Tibial artery (tissue), 4 donors: ENCODE data around the gene SLC4A1.

Experiments
- DNase-seq, 2 donors: peaks; one replicate each; pipeline ENCODE4 v3.0.0-alpha.2; 2019
- H3K27ac ChIP-seq, 2 donors: fragments of 200-600 bp; sonication (generic) in 1 of 2; 1 replicate in 1 of 2; 2 replicates in 1 of 2; pipeline ENCODE4 v1.5.1; 2018 to 2019; ENCODE audit warnings: mild to moderate bottlenecking in 1 of 2
- H3K27me3 ChIP-seq, 2 donors: fragments of 200-600 bp; sonication (generic) in 1 of 2; one replicate each; pipeline versions ENCODE4 v1.5.1 to v1.6.0; 2016 to 2019
- H3K36me3 ChIP-seq, 3 donors: fragments of 200-600 bp; sonication (generic) in 2 of 3; one replicate each; pipeline ENCODE4 v1.5.1; 2016 to 2019; ENCODE audit warnings: mild to moderate bottlenecking in 2 of 3
- H3K4me1 ChIP-seq, 4 donors: fragments of 200-600 bp; sonication (generic) in 2 of 4; 1 replicate in 3 of 4; 2 replicates in 1 of 4; pipeline ENCODE4 v1.5.1; 2016 to 2019
- H3K4me3 ChIP-seq, 2 donors: fragments of 200-600 bp; sonication (generic) in 1 of 2; 1 replicate in 1 of 2; 2 replicates in 1 of 2; pipeline ENCODE4 v1.5.1; 2018 to 2019; ENCODE audit warnings: mild to moderate bottlenecking in 2 of 2
- H3K9me3 ChIP-seq, 3 donors: fragments of 200-600 bp; sonication (generic) in 1 of 3; one replicate each; pipeline ENCODE4 v1.5.1; 2016 to 2019
- intact Hi-C: fragments of 100-400 bp; cut with DNase I; formaldehyde crosslinking; loops from one replicate; pipeline ENCODE4 v1.15.0; 2023; ENCODE audit warnings: low total_unique reads
- TF ChIP-seq, protein P1 (sequence below), 2 experiments: fragments of 200-600 bp in 1 of 2; fragments of 450-650 bp in 1 of 2; IDR thresholded peaks; one replicate each; pipeline ENCODE4 v1.5.1; 2017 to 2019; ENCODE audit warnings: antibody characterized with exemption in 2 of 2, mild to moderate bottlenecking in 1 of 2, moderate library complexity in 1 of 2

The SLC4A1 gene

GRCh38 chr17:44282264-44282663, 14.3 kb upstream of the SLC4A1 start:
- H3K9me3 ChIP-seq, result no peaks in the 10 kb centered on the region
- no peak overlapping the region for H3K4me3 ChIP-seq
- H3K36me3 ChIP-seq, result no peaks in the 10 kb centered on the region
- no peak for DNase-seq
- H3K27ac ChIP-seq, result no peak overlapping the region
- H3K4me1 ChIP-seq, result peaks cover 0 to 9% (median 0%) of the 10 kb centered on the region in 4 donors
- intact Hi-C loops, result no loop called here
- peaks cover 0 to 14% of the 10 kb centered on the region in 2 donors for H3K27me3 ChIP-seq
- TF ChIP-seq, protein P1, sequence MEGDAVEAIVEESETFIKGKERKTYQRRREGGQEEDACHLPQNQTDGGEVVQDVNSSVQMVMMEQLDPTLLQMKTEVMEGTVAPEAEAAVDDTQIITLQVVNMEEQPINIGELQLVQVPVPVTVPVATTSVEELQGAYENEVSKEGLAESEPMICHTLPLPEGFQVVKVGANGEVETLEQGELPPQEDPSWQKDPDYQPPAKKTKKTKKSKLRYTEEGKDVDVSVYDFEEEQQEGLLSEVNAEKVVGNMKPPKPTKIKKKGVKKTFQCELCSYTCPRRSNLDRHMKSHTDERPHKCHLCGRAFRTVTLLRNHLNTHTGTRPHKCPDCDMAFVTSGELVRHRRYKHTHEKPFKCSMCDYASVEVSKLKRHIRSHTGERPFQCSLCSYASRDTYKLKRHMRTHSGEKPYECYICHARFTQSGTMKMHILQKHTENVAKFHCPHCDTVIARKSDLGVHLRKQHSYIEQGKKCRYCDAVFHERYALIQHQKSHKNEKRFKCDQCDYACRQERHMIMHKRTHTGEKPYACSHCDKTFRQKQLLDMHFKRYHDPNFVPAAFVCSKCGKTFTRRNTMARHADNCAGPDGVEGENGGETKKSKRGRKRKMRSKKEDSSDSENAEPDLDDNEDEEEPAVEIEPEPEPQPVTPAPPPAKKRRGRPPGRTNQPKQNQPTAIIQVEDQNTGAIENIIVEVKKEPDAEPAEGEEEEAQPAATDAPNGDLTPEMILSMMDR (IDR thresholded peaks at IDR 0.05), result no peak

DNA sequence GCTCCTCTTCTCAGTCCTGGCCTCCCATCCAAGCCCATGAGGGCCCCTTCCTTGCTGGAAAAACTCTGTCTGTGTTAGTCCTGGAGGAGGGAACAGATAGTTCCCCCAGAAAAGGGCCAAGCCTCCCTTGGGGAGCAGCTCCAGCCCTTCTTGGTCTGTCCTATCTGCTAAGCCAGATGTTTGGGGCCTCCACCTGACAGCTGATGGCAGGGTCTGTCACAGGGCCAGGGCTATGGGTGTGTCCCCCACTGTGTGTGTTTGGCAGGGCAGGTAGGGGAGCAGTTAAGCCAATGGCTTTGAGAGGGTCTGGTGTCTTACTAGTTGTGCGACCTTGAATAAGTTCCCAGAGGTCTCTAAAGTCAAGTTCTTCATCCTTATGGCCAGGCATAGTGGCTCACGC, 13.6 kb upstream of the SLC4A1 start:
- TF ChIP-seq, protein P1 (IDR thresholded peaks at IDR 0.05), result no peak
- no peak for DNase-seq
- Histone ChIP-seq H3K4me3 (no peak overlapping the region), H3K4me1 (peaks cover 0 to 9% (median 0%) of the 10 kb centered on the region in 4 donors), H3K36me3 (no peaks in the 10 kb centered on the region), H3K27ac (no peak overlapping the region), H3K9me3 (no peaks in the 10 kb centered on the region), H3K27me3 (peaks cover 0 to 13% of the 10 kb centered on the region in 2 donors)
- intact Hi-C loops, result no loop called here

DNA sequence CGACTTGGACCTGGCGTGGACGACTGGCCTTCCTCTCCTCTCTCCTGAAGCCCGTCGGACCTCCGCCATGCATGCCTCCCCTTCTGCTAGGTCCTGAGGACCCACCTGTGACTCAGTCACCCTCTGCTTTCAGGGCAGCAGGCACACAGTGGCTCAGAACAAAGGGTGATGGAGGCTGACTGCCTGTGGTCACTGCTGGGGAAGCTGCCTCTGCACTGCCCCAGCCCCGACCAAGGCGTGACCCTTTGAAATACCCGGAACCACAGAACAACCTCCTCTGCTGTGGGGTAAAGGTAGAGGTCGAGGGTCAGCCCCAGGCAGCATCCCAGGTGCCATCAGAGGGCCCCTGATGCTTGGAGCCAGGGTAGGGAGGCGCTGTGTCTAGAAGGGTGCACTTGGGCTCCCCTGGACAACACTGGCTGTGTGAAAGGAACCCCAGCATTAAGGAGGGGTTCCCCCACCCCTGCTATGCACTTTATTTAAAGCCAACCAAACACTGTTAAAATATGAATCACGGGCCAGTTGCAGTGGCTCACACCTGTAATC, 12.5 kb upstream of the SLC4A1 start:
- DNase-seq, result no peak
- peaks cover 0 to 9% (median 0%) of the 10 kb centered on the region in 4 donors for H3K4me1 ChIP-seq
- no peak overlapping the region for H3K27ac ChIP-seq
- H3K27me3 ChIP-seq, result peaks cover 0 to 12% of the 10 kb centered on the region in 2 donors
- no peaks in the 10 kb centered on the region for H3K36me3 ChIP-seq
- no peaks in the 10 kb centered on the region for H3K9me3 ChIP-seq
- intact Hi-C loops, result no loop called here
- H3K4me3 ChIP-seq, result no peak overlapping the region
- TF ChIP-seq, protein P1 (IDR thresholded peaks at IDR 0.05), result no peak

- Histone ChIP-seq H3K9me3 (no peaks in the 10 kb centered on the region), H3K27me3 (peaks cover 0 to 12% of the 10 kb centered on the region in 2 donors), H3K27ac (no peak overlapping the region), H3K36me3 (no peaks in the 10 kb centered on the region), H3K4me3 (no peak overlapping the region), H3K4me1 (peaks cover 0 to 9% (median 0%) of the 10 kb centered on the region in 4 donors)
- DNase-seq, result peak; percentile 59 to 81
- TF ChIP-seq, protein P1 (IDR thresholded peaks at IDR 0.05), result no peak
- intact Hi-C loops, result no loop called here
Observed at GRCh38 chr17:44279666-44280391, 11.9 kb upstream of the SLC4A1 start.

DNA sequence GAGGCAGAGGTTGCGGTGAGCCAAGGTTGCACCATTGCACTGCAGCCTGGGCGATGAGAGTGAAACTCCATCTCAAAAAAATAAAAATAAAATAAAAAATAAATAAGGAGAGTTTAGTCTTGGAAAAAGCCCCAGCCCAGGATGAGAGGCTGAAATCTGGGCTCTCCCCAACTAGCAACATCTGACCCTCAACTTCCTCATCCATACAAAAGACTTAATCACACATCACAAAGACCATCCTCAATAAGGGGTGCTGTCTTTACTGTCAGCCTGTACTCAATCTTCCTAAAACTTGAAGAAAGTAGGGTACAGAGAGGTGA, 11.4 kb upstream of the SLC4A1 start:
- intact Hi-C loops, result no loop called here
- DNase-seq, result no peak

More for the DNA sequence above, 11.4 kb upstream of the SLC4A1 start:
- TF ChIP-seq, protein P1 (IDR thresholded peaks at IDR 0.05), result no peak
- Histone ChIP-seq H3K4me3 (no peak overlapping the region), H3K4me1 (peaks cover 0 to 9% (median 0%) of the 10 kb centered on the region in 4 donors), H3K9me3 (no peaks in the 10 kb centered on the region), H3K27ac (no peak overlapping the region), H3K27me3 (peaks cover 0 to 12% of the 10 kb centered on the region in 2 donors), H3K36me3 (no peaks in the 10 kb centered on the region)
